RWPE2 (cell line): ENCODE measurements around the gene S1PR4.

Experiments used
- ATAC-seq: fragments of 200-7000 bp; cut with Tn5 transposase; 3 replicates; pipeline ENCODE4 v1.9.1; 2021; ENCODE audit warnings: low read depth
- DNase-seq: peaks from one replicate; pipeline ENCODE4 v3.0.0-alpha.2; 2020; ENCODE audit warnings: low spot score
- H3K27ac ChIP-seq: fragments of 450-650 bp; 2 replicates; pipeline ENCODE4 v1.5.1; 2017; ENCODE audit warnings: mild to moderate bottlenecking; ENCODE audit not compliant: poor library complexity, severe bottlenecking
- H3K27me3 ChIP-seq: fragments of 250-450 bp; sonication (Bioruptor Pico); 2 replicates; pipeline ENCODE4 v1.5.1; 2021; ENCODE audit warnings: mild to moderate bottlenecking, moderate library complexity; ENCODE audit not compliant: insufficient read depth, poor library complexity, severe bottlenecking
- H3K36me3 ChIP-seq: fragments of 250-450 bp; sonication (Bioruptor Pico); 2 replicates; pipeline ENCODE4 v1.5.1; 2020; ENCODE audit warnings: low read depth, mild to moderate bottlenecking, moderate library complexity
- H3K4me1 ChIP-seq: fragments of 250-450 bp; sonication (Bioruptor Pico); 2 replicates; pipeline ENCODE4 v1.5.1; 2021; ENCODE audit warnings: mild to moderate bottlenecking, moderate library complexity; ENCODE audit not compliant: insufficient read depth, poor library complexity, severe bottlenecking
- H3K4me3 ChIP-seq: fragments of 250-450 bp; sonication (Bioruptor Pico); 2 replicates; pipeline ENCODE4 v1.5.1; 2021; ENCODE audit warnings: mild to moderate bottlenecking, moderate library complexity; ENCODE audit not compliant: severe bottlenecking
- H3K9me3 ChIP-seq: fragments of 250-450 bp; sonication (Bioruptor Pico); 2 replicates; pipeline ENCODE4 v1.5.1; 2021; ENCODE audit warnings: mild to moderate bottlenecking, moderate library complexity; ENCODE audit not compliant: severe bottlenecking
- TF ChIP-seq, protein P1 (sequence below): fragments of 450-650 bp; IDR thresholded peaks from one replicate; pipeline ENCODE4 v1.5.1; 2017; ENCODE audit warnings: mild to moderate bottlenecking, moderate library complexity; ENCODE audit not compliant: poor library complexity, severe bottlenecking

Gene S1PR4

GRCh38 chr19:3178377-3178972 is at the start of gene S1PR4:
S1PR4 (plus strand) TSS chr19:3178769; CDS start chr19:3178793, 24 bp downstream.
- no peak for DNase-seq
- H3K27ac ChIP-seq, result no peak within 1 kb of the TSS
- H3K4me1 ChIP-seq, result peaks cover 17% of the 10 kb centered on the region
- no peaks in the 10 kb centered on the region for H3K36me3 ChIP-seq
- TF ChIP-seq, protein P1, sequence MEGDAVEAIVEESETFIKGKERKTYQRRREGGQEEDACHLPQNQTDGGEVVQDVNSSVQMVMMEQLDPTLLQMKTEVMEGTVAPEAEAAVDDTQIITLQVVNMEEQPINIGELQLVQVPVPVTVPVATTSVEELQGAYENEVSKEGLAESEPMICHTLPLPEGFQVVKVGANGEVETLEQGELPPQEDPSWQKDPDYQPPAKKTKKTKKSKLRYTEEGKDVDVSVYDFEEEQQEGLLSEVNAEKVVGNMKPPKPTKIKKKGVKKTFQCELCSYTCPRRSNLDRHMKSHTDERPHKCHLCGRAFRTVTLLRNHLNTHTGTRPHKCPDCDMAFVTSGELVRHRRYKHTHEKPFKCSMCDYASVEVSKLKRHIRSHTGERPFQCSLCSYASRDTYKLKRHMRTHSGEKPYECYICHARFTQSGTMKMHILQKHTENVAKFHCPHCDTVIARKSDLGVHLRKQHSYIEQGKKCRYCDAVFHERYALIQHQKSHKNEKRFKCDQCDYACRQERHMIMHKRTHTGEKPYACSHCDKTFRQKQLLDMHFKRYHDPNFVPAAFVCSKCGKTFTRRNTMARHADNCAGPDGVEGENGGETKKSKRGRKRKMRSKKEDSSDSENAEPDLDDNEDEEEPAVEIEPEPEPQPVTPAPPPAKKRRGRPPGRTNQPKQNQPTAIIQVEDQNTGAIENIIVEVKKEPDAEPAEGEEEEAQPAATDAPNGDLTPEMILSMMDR, result no peak
- no peaks in the 10 kb centered on the region for H3K9me3 ChIP-seq
- no peak within 1 kb of the TSS for H3K4me3 ChIP-seq
- H3K27me3 ChIP-seq, result no peaks in the 10 kb centered on the region
- no peak for ATAC-seq

DNA sequence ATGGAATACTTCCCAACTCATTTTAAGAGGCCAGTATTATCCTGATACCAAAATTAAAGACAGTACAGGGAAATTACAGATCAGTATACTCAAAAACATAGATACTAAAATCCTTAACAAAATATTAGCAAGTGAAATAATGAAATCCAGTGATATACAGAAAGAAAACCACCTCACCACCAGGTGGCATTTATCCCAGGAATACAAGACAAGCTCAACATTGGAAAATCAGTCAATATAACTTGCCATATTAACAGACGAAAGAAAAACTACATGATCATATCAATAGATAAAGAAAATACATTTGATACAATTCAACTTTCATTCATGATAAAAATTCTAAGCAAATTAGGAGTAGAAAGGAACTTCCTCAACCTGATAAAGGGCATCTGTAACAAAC is 49.5 kb upstream of the S1PR4 start:
- no peaks in the 10 kb centered on the region for H3K27me3 ChIP-seq
- H3K4me1 ChIP-seq, result peaks cover 3% of the 10 kb centered on the region
- H3K9me3 ChIP-seq, result no peaks in the 10 kb centered on the region
- DNase-seq (no peak), ATAC-seq (no peak)
- H3K4me3 ChIP-seq, result no peak overlapping the region
- TF ChIP-seq, protein P1, result peak; percentile 66
- H3K27ac ChIP-seq, result peak overlapping the region; percentile 3
- H3K36me3 ChIP-seq, result peaks cover 18% of the 10 kb centered on the region

DNA sequence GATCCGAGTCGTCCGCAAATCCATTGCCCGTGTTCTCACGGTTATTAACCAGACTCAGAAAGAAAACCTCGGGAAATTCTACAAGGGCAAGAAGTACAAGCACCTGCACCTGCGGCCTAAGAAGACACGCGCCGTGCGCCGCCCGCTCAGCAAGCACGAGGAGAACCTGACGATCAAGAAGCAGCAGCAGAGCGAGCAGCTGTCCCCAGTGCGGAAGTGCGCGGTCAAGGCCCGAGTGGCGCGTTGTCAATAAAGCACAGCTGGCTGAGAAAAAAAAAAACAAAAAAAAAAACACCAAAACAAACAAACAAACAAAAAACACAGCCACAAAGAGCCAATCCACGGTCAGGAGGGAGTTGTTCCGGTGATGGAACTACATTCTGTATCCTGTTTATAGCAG is 47.4 kb upstream of the S1PR4 start:
- TF ChIP-seq, protein P1, result no peak
- Histone ChIP-seq H3K4me3 (no peak overlapping the region), H3K27ac (no peak overlapping the region), H3K27me3 (no peaks in the 10 kb centered on the region), H3K36me3 (peaks cover 18% of the 10 kb centered on the region), H3K9me3 (no peaks in the 10 kb centered on the region), H3K4me1 (peaks cover 6% of the 10 kb centered on the region)
- ATAC-seq (no peak), DNase-seq (no peak)

- no peak for DNase-seq
- no peak for ATAC-seq
These were observed 45.4 kb upstream of the S1PR4 start for GRCh38 chr19:3132971-3133792.

More at GRCh38 chr19:3132971-3133792, 45.4 kb upstream of the S1PR4 start:
- H3K27ac ChIP-seq, result peak overlapping the region; percentile 47
- TF ChIP-seq, protein P1, result no peak
- H3K36me3 ChIP-seq, result peaks cover 16% of the 10 kb centered on the region
- no peaks in the 10 kb centered on the region for H3K27me3 ChIP-seq
- H3K4me1 ChIP-seq, result peaks cover 9% of the 10 kb centered on the region
- no peaks in the 10 kb centered on the region for H3K9me3 ChIP-seq
- no peak overlapping the region for H3K4me3 ChIP-seq
